EH (cell line): ENCODE data around the gene HRK.

ENCODE experiments used
- DNase-seq: peaks from one replicate; pipeline ENCODE4 v3.0.0-alpha.2; 2015; ENCODE audit warnings: low read depth

HRK gene

GRCh38 chr12:116881325-116881876 is at the start of gene HRK:
Gene HRK, minus strand, starts transcription at chr12:116881441. Its CDS starts 134 bp downstream, at chr12:116881307.
- DNase-seq, result no peak

GRCh38 chr12:116929885-116930284 is 48.6 kb upstream of the HRK start:
- no peak for DNase-seq

- no peak for DNase-seq
These were observed 47.3 kb upstream of the HRK start for GRCh38 chr12:116928504-116928903.

- DNase-seq, result no peak
These were observed 46.2 kb upstream of the HRK start for GRCh38 chr12:116927244-116927940.

GRCh38 chr12:116926283-116927243 is 45.3 kb upstream of the HRK start:
- DNase-seq, result no peak

GRCh38 chr12:116924558-116925453 is 43.6 kb upstream of the HRK start:
- DNase-seq, result peak; percentile 75

- DNase-seq, result no peak
These were observed 41.1 kb upstream of the HRK start for GRCh38 chr12:116922194-116922897.

- DNase-seq, result no peak
These were observed 39.7 kb upstream of the HRK start for GRCh38 chr12:116920939-116921338.

GRCh38 chr12:116919706-116920485 is 38.7 kb upstream of the HRK start:
- DNase-seq, result no peak

GRCh38 chr12:116919247-116919661 is 38.0 kb upstream of the HRK start:
- DNase-seq, result no peak

GRCh38 chr12:116918464-116918863 is 37.2 kb upstream of the HRK start:
- no peak for DNase-seq

GRCh38 chr12:116916714-116917114 is 35.5 kb upstream of the HRK start:
- DNase-seq, result peak; percentile 65

GRCh38 chr12:116916122-116916521 is 34.9 kb upstream of the HRK start:
- peak; percentile 67 for DNase-seq

GRCh38 chr12:116915326-116915725 is 34.1 kb upstream of the HRK start:
- no peak for DNase-seq

GRCh38 chr12:116910645-116911451 is 29.6 kb upstream of the HRK start, which contains the start of gene FBXW8:
Gene FBXW8, plus strand, starts transcription at chr12:116910950. Its CDS starts 88 bp downstream, at chr12:116911038.
- DNase-seq, result peak; percentile 82

- DNase-seq, result no peak
These were observed 29.0 kb upstream of the HRK start for GRCh38 chr12:116910280-116910644.

GRCh38 chr12:116906285-116906684 is 25.0 kb upstream of the HRK start:
- no peak for DNase-seq

GRCh38 chr12:116903818-116904217 is 22.6 kb upstream of the HRK start:
- DNase-seq, result no peak

GRCh38 chr12:116901612-116902011 is 20.4 kb upstream of the HRK start:
- no peak for DNase-seq
